HG02970 (cell line): ENCODE data around the gene SERPINB5.

ENCODE experiments used
- ATAC-seq: cut with Tn5 transposase; IDR thresholded peaks from one replicate; pipeline ENCODE4 v1.9.1; 2021; ENCODE audit warnings: mild to moderate bottlenecking, moderate library complexity, moderate number of reproducible peaks; ENCODE audit not compliant: unreplicated experiment, low FRiP score

The SERPINB5 gene

GRCh38 chr18:63467699-63468098, 9.1 kb upstream of the SERPINB5 start:
- no peak for ATAC-seq

- no peak for ATAC-seq
Measured at GRCh38 chr18:63468575-63468974, 8.2 kb upstream of the SERPINB5 start.

- ATAC-seq, result no peak
Measured at GRCh38 chr18:63470751-63471150, 6.0 kb upstream of the SERPINB5 start.

- no peak for ATAC-seq
Measured at GRCh38 chr18:63472380-63472779, 4.4 kb upstream of the SERPINB5 start.

- ATAC-seq, result no peak
Measured at GRCh38 chr18:63477200-63477599, 442 bp downstream of the SERPINB5 start.

- ATAC-seq, result no peak
Measured at GRCh38 chr18:63477968-63478367, 1.2 kb downstream of the SERPINB5 start.

GRCh38 chr18:63479826-63480225, 3.1 kb downstream of the SERPINB5 start:
- no peak for ATAC-seq

GRCh38 chr18:63480476-63480875, 3.7 kb downstream of the SERPINB5 start:
- ATAC-seq, result no peak

- ATAC-seq, result no peak
Measured at GRCh38 chr18:63480915-63481314, 4.2 kb downstream of the SERPINB5 start.

- no peak for ATAC-seq
Measured at GRCh38 chr18:63487676-63488075, 10.9 kb downstream of the SERPINB5 start.

GRCh38 chr18:63488160-63488559, 11.4 kb downstream of the SERPINB5 start:
- ATAC-seq, result no peak

- ATAC-seq, result no peak
Measured at GRCh38 chr18:63492851-63493250, 16.1 kb downstream of the SERPINB5 start.

- ATAC-seq, result no peak
Measured at GRCh38 chr18:63495675-63496074, 18.9 kb downstream of the SERPINB5 start.

- ATAC-seq, result no peak
Measured at GRCh38 chr18:63505566-63506335, 29.0 kb downstream of the SERPINB5 start.

GRCh38 chr18:63506336-63506646, 29.5 kb downstream of the SERPINB5 start:
- ATAC-seq, result no peak

- ATAC-seq, result no peak
Measured at GRCh38 chr18:63508596-63508995, 31.8 kb downstream of the SERPINB5 start.

GRCh38 chr18:63511285-63511684, 34.5 kb downstream of the SERPINB5 start:
- ATAC-seq, result no peak

GRCh38 chr18:63514326-63514725, 37.6 kb downstream of the SERPINB5 start:
- no peak for ATAC-seq

- ATAC-seq, result no peak
Measured at GRCh38 chr18:63514888-63515678, 38.3 kb downstream of the SERPINB5 start.

- no peak for ATAC-seq
Measured at GRCh38 chr18:63515801-63516200, 39.0 kb downstream of the SERPINB5 start.

GRCh38 chr18:63518178-63519012, 41.6 kb downstream of the SERPINB5 start:
- peak; percentile 89 for ATAC-seq
